ENCODE data around the gene ABCG5.

The ABCG5 gene

DNA sequence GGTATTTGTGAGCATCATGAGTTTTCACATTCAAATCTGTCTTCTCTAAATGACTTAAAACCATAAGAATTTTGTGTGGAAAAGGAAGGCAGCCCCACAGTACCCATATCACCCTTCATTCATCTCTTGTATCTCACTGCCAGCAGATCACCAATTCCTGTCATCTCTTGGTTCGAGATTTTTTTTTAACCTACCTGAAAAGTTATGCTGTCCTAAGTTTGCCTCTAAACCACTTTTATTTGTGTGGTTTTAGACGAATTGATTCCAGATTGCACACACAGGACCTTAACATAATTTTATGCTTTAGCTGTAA is 32.0 kb downstream of the ABCG5 start:
- DNase-seq (ENCODE audit: low read depth) = no peak

DNA sequence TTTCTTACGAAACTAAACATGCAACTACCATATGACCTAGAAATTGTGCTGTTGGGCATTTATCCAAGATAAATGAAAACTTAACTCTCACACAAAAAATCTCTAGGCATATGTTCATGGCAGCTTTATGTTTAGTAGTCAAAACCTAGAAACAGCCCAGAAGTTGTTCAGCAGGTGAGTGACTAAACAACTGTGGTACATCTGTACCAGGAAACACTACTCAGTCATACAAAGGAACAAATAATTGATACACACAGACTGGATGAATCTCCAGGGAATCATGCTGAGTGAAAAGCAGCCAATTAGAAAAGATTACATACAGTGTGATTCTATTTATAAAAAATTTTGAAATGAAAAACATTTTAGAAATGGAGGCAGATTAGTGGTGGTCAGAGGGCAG is 35.5 kb downstream of the ABCG5 start:
- DNase-seq (ENCODE audit: low read depth) = no peak

DNA sequence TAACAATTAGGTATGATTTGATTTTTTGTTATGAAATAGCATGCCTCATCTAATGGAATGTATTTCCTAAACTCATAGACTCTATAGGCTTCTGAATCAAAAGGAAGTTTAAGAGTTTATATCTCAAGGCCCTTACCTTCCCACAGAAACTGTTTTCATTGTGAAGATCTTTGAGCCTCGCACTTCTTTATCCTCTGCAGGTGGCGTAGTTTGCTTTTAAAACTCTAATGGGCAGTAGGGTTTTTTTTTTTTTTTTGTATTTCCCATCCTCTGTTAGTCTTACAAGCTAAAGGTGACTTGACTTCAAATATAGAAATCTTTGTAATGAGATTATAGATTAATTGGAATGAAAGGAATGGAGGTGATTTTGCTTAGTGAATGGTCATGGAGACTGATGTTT is 36.5 kb downstream of the ABCG5 start:
- DNase-seq (ENCODE audit: low read depth) = no peak

DNA sequence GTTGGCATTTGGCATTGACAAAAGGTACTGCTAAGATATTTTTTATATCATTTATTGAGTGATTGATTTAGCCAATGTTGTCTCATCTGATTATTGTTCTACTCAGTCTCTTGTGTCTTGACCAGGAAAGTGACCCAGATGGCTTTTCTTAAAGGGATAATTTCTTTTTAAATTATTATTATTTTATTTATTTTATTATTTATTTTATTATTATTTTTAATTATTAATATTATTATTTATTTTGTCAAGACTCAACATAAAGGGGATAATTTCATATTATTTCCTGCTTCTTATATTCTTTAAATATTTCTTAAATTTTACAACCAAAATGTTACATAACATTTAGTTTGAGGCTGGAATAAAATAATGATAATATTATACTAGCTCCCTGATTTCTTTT is 37.7 kb downstream of the ABCG5 start:
- no peak for DNase-seq (ENCODE audit: low read depth)

DNA sequence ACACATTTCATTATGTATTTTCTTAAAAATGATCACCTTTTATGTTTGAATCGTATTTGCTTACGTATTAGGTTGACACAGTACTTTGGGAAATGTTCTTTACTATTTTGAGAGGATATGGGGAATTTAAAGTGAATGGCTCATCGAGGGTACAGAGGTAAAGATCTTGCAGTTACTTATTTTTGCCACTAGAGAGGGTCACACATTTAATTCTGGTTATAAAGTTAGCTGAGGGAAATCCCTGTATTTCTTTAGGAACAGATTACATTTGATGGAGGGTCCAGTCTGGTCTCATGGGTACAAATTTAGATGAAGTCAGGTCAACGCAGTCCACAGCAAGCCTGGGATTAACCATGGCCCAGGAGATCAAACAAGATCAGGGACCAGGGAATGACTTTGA is 40.3 kb downstream of the ABCG5 start:
- no peak for DNase-seq (ENCODE audit: low read depth)

DNA sequence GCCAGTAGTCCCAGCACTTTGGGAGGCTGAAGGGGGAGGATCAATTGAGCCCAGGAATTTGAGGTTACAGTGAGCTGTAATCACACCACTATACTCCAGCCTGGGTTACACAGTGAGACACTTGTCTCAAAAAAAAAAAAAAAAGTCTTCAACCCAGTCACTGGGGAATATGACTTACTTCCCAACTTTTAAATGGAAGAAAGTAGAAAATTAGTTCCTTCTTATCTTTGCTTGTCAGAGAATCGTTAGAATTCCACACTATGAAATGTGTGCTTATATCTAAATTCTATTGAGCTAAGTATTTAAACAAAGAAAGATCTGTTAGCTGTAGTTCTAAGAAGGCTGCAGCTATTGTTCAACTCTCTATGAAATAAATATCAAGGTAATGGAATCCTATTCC is 42.4 kb downstream of the ABCG5 start:
- DNase-seq (ENCODE audit: low read depth) = no peak

DNA sequence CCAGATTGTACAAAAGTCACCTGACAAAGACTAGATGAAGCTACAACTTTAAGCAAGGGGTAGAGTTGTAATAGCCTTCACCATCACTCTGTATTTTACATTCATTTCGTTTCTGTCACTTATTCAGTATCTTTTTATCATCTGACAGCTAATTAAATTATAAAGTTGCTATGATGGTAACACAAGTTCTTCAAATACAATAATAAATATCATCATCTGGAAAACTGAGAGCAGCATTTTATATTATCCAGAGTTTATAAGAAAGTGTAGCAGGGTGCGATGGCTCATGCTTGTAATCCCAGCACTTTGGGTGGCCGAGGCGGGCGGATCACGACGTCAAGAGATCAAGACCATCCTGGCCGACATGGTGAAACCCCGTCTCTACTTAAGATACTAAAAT is 43.7 kb downstream of the ABCG5 start:
- DNase-seq (ENCODE audit: low read depth) = no peak

DNA sequence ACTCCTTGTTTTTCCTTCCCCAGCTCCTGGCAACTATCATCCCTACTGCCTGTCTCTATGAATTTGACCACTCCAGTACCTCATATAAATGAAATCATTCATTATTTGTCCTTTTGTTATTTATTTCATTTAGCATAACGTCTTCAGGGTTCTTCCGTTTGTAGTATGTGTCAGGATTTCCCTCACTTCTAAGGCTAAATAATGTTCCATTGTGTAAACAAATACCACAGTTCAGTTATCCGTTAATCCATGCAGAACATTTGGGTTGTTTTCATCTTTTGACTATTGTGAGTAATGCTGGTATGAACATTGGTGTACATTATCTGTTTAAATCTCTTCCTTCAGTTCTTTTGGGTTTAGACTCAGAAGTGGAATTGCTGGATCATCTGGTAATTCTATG is 46.0 kb downstream of the ABCG5 start:
- DNase-seq (ENCODE audit: low read depth) = no peak

DNA sequence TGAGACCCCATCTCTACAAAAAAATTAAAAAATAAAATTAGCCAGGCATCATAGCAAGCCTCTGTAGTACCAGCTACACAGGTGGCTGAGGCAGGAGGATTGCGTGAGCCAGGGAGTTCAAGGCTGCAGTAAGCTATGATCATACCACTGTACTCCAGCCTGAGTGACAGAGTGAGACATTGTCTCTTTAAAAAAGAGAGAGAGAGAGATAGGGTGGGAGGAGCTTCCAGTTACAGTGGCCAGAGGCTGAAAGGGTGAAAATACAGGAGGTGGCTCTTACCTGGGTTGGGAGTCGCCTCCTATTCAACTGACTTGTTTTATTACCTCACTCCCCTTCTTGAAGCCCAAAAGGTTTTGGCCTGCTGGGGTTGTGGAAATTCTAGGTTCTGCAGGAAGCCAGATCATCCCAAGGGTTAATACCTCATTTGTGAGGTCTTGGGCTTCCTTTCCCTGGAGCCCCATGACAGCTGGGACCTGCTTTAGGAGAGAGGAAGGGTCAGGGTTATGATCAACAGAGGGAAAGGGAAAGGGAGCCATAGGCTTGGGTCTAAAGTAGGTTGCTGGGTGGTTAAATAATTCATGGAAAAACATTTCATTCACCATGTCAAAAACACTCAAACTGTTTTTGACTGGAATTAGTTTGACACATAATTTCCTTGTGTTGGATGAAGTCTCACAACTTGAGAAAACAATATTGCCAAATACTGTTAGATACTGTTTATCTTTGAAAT is 47.4 kb downstream of the ABCG5 start:
- no peak for DNase-seq (ENCODE audit: low read depth)

DNA sequence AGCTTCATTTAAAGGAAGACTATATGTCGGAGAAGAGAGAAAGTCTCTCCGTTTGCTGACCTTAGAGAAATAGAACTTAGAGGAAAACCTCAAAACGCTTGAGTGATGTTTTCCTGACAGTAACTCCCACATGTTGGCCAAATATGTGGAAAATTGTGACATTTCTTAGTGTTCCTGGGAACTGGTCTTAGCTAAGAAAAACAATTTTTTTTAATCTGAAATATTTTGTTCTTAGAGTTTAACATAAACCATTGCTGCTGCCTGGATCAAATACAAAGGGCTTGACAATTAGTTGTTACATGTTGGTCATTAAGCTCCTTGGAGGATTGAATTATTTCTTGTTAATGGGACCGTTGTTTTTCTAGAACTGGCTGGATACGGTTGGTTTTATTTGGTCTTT is 48.5 kb downstream of the ABCG5 start:
- DNase-seq (ENCODE audit: low read depth) = no peak

DNA sequence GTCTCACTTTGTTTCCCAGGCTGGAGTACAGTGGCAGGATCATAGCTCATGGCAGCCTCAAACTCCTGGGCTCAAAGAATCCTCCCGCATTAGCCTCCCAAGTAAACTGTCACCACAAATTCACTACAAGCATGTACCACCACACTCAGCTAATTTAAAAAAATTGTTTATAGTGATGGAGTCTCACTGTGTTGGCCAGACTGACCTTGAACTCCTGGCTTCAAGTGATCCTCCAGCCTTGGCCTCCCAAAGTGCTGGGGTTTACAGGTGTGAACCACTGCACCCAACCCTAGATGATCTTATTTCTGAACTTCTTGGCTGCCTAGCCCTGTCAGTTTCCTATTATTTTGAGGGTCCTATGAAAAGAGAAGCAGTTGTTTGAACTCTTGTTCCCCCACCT is 50.0 kb downstream of the ABCG5 start:
- no peak for DNase-seq (ENCODE audit: low read depth)

DNA sequence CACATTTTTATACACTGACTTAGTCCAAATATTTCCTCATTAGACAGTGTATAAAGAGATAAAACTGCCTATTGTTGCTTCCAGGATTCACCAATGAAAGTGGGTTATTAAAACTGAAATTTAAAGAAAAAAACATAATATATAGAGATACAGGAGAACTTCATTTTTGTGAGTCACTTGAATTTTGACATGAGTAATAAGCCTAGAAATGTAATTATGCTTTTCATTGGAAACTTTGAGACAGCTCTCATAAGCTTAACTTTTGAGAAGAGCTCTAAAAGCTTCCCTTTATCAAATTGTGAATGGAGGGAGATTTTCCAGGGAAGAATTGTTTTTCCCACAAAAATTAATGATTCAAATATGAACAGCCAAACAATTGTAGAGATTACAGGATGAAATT is 50.7 kb downstream of the ABCG5 start:
- DNase-seq (ENCODE audit: low read depth) = no peak

DNA sequence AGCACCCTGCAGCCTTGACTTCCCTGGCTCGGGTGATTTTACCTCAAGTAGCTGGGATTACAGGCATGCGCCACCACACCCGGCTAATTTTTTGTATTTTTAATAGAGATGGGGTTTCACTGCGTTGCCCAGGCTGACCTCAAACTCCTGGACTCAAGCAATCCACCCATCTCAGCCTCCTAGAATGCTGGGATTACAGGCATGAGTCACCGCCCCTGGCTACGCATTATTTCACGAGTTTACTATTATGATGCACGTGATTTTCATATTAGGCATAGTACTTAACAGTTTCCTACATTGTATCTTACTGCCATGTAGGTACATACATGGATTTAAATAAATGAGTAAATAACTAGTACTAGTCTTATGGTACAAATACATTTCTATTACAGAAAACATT is 60.4 kb downstream of the ABCG5 start:
- DNase-seq (ENCODE audit: low read depth) = no peak

DNA sequence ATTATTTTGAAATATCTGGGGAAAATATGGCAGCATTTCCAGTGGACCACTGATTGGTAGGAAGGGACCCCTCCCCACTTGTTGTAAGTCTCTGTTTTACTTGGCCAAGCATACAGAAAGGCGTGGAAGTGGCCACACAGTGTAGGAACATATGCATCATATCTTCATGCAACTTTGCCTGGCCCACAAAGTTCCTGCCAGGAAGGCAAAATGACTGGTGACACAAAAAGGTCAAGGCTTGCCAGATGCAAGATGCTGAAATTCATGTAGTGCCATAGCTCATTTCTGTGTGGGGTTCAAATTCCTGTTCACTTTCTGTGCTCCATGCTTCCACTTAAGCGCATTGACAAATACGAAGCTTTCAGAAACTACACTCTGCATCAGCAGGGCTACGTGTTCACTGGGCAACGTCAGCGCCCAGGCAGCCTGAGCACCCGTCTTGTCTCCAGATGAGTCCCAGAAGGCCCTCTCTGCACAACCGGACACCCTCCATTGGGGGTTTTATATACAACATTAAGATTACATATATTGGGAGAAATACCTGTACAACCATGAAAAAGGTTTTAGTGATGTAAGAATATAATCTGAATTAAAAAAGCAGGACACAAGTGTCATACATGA is 61.2 kb downstream of the ABCG5 start:
- no peak for DNase-seq (ENCODE audit: low read depth)

DNA sequence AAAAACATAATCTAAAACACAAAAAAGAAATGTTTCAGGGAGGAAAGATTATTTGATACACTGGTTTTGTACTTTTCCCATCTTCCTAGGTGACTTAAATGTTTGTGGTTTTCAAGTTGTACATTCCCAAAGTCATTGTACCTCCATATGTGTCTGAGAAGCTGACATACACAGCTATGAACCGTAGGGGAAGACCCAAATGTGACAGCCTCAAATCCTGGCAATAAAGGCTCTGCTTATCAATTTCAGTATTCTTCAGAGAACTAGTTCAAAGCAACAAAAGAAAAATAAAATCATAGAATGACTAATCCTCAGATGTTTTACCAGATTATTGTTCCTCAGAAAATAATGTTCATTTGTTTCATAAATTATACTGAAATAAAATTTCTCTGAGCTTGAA is 62.3 kb downstream of the ABCG5 start:
- DNase-seq (ENCODE audit: low read depth) = no peak

DNA sequence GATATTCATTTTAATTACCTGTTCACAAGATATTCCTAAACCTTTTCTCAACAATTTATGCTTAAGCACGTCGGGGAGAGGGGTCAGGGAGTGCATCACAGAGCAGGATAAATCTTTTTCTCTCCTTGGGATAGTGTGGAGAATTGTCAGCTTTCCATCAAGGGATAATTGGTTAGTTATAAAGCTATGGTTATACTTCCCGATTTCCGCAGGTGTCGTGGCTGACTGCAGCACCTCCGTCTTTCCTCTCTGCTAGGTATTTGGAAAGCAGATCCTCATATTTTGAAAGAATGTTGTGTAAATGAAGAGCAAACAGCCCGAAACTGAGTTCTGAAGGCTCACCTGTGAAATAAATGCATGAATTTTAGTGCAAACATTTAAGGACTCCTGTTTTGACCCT is 64.0 kb downstream of the ABCG5 start:
- no peak for DNase-seq (ENCODE audit: low read depth)

DNA sequence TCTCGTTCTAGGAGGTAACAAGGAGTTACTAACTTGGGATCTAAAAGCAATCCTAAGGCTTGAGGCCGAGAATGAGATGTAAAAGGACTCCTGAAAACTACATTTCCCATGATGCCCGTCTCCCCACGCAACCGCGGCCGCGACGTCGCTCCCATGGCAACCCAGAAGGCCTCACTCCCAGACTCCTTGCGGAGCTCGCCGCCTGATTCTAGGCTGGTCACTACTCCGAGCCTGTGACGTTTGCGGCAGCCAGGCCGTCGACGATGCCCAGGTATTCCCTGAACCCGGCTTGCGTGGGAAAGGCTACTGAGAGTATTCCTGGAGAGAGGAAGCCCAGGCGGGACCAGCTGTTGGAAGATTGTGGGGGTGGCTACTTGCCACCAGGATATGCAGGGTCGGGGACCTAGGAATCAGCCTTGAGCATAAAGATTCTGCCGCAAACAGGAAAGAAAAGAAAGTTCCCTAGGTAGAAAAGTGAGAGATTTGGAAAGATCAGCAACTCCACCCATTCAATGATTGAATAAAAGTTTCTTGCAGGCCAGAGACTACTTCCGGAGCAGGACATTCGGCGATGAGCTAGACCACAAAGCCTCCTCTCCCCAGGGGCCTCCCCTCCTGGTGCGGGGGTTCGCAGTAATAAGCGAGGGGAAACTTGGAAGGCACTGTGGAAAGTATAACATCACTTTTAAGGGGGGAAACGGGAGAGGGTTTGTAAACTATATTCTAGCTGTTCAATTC is 64.6 kb downstream of the ABCG5 start, which contains the start of gene DYNC2LI1:
DYNC2LI1 (plus strand) TSS at position 164 of the 738 bp plus-strand sequence; CDS start at position 264, 100 bp downstream.
- peak; percentile 79 for DNase-seq (ENCODE audit: low read depth)

DNA sequence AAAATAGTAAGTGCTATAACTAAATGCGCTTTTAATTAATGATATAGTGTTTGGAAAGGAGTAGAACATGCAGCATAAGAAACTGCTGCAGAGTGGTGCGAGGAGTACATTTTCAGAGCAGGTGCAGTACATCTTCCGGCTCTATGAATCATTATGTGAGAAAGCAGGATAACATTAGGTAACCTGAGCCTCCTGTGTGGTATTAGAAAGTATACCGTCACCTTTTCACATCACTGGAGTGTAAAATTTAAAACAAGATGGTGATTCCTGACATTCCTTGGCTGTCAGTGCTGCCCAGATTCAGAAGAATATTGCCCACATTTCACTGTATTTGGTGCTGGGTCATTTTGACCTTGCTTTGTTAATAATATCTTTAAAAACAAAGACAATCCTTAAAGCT is 72.6 kb downstream of the ABCG5 start:
- DNase-seq (ENCODE audit: low read depth) = no peak

DNA sequence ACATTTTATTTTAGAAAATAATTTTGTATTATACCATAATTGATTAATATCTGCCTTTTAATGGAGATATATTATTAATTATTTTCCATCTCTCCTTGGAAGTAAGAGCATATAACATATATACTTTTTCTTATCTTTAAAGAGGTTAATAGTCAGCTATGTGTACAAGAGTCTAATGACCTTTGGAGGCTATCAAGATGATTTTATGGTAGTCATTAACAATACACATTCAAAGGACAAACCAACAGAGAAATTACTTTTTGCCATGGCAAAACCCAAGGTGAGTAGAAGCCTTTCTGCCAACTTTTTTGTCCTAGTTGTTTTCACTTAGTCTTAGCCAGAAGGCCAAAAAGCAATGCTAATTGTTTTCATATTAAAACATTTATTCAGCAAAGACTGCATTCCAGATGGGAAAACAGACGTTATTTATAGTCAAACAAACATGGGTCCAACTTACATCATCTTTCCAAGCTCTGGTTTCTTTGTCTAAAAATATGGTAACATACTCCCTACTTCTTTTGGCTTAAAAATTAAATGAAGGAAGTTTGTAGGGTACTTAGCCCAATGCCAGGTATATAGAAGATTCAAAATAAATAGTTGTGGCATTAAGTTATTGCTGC is 74.4 kb downstream of the ABCG5 start:
- peak; percentile 35 for DNase-seq (ENCODE audit: low read depth)

DNA sequence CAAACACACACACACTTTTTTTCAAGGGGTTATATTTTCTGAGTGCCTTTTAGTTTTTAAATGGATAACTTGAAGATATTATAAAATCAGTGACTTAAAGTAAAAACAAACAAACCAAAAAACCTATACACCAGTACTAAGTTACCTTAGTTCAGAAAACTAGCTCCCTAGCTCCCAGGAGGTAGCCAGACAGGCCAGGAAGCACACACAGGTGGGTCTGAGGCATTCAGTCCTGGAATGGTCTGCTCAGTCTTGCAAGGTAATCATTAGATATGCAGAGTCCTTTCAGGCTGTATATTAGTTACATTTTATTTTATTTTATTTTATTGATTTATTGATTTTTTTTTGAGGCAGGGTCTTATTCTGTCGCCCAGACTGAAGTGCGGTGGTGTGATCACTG is 75.5 kb downstream of the ABCG5 start:
- no peak for DNase-seq (ENCODE audit: low read depth)

All from GM04504 (cell line).